NCI-H2107 treated with DMSO at 0.1 percent for 48 hours (cell line): Measurements from ENCODE around the gene NKX3-2.

ENCODE experiments used
- DNase-seq: peaks from one replicate; lab custom pipeline; 2025; ENCODE audit not compliant: unreplicated experiment; lab: John Stamatoyannopoulos, UW

Gene NKX3-2

DNA sequence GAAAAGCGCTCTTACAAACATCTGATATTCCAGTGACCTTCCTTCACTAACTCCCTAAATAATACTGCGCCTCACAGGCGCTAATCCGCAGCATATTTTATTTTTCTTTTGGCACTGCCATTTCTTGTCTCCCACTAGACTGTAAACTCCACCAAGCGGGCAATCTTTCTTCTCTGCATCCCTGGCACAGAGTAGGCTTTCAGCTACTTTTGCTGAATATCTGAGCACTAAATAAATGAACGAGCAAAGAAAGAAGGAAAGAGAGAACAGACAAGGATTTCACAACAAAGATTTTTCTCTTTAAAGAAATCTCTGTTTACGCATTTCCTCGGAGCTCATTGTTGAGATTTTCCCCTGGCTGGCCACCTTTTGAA lies 12.7 kb downstream of the NKX3-2 start:
- no peak for DNase-seq

DNA sequence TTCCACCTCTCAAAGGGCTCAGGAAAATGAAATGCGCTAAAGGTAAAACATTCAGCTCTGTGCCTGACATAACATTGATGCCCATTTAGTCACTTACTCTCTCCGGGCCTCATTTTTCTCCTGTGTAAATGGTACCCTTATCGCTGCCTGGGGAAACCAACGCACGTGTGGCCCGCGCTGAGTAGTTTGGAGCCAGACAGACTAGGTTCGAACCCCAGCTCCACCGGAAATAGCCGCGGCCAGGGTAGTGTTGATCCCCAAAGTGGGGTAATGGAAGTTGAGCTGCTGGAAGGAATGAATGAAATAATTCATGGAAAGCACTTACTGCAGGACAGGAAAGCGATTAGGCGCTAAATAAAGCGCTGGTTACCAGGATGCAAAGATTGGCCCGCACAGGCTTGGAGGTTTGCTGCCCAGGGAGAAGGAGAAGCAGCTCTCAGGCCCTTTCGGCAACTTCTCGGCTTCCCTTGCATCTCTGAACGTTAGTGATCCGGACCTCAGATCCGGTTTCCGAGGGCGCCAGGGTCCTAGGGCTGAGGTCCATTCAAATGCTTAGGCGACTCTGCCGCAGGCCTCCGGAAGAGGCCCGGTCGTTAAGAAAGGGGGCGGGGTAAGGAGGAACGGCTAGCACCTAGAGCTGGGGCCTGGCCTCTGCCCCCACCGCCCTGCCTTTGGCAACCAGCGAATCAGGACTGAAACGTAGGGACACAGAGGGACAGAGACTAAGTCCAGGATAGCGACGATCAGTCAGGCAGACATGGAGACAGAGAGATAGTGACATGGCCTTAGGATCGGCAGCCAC lies 13.3 kb downstream of the NKX3-2 start:
- DNase-seq, result no peak

- no peak for DNase-seq
These were observed 15.0 kb downstream of the NKX3-2 start for GRCh38 chr4:13529128-13529919.

DNA sequence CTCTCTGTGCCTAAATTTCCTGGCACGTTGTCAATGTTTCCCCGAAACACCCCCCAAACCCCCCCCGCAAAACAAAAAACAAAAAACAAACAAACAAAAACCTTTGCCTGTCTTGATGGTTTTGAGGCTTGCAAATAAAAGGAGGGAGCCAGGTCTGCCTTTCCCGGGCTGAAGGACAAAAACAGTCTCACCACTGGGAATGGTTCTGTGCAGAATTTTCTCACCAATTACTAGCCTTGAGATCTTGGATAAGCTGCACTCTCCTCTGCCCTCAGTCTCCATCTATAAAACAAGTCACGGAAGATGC lies 15.5 kb downstream of the NKX3-2 start:
- no peak for DNase-seq

- no peak for DNase-seq
These were observed 16.1 kb downstream of the NKX3-2 start for GRCh38 chr4:13527981-13528820.

- DNase-seq, result no peak
These were observed 16.9 kb downstream of the NKX3-2 start for GRCh38 chr4:13527192-13527980.

DNA sequence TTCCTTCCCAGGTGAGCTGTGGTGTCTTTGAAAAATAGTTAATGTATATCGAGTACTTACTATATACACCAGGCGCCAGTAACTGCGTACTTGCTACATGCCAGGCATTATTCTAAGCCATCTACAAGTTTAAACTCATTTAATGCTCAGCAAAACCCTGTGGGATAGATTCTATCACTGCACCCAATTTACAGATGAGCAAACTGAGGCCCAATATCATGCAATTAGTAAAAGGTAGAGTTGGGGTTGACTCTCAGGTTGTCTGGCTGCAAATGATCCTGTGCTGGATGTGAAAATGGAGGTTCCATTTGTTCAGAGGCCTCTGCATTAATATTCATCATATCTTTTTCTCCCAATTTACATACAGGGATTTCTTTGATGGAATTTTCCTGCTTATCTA lies 17.6 kb downstream of the NKX3-2 start:
- DNase-seq, result no peak

DNA sequence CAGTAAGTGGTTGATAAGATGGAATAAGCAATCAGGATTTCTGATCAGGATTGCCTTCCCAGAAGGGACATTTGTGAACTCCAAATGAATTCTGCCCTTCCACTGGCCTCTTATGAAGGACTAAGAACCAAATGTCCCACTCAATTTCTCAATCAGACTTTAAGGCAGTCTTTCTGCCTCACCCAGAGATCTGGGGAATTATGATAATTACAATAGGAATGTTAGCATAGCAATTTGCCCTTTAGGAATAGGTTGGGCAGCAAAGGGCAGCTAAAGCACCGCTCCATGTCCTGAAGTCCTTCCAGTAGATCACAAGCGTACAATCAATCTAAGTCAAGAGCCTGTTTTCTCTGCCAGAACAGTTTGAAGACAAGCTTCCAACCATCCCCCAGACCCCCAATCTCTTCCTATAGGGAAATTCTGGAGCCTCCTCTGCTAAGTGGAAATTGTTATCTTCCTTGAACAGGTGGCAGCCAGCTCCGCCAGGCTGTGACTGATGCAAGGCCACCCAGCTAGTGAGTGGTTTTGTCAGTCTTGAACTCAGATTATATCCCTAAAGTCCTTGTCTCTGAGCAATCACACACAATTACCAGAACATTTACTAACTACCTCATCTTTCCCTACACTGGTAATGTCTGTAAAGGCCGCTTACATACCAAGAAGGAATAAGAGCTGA lies 18.6 kb downstream of the NKX3-2 start:
- no peak for DNase-seq

DNA sequence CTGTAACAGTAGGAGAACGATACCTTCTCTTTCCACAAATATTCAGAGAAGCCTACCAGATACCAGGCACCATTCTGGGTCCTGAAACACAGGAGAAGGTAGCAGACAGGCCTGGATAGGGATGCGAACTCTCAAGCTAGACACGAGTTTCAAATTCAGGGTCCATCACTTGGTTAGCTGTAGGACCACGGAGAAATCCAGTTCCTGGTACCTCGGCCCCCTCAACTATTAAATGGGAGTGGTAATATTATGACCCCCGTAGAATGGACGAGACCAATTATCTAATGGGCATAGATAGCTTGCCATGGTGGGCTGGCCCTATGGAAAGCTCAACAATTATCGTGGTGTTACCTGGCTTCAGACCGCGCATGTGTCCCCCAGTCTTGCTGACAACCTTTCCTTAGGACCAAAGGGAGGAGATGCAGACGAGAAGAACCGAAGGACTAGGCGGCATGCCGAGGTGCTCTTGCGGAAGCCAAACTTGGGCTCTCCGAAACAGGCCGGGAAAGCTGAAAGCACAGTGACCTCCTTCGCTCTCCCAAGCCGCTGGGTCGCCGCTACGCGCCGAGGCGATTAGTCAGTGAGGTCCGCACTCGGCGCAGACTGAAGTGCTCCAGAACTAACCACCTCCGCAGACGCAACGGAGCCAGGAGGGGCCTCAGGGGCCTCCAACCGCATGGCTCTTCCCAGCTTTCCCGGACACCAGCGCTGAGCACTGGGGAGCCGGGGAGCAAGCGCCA lies 19.6 kb downstream of the NKX3-2 start:
- DNase-seq, result no peak

- no peak for DNase-seq
These were observed 20.5 kb downstream of the NKX3-2 start for GRCh38 chr4:13523591-13524503.

- DNase-seq, result no peak
These were observed 21.2 kb downstream of the NKX3-2 start for GRCh38 chr4:13523105-13523477.

DNA sequence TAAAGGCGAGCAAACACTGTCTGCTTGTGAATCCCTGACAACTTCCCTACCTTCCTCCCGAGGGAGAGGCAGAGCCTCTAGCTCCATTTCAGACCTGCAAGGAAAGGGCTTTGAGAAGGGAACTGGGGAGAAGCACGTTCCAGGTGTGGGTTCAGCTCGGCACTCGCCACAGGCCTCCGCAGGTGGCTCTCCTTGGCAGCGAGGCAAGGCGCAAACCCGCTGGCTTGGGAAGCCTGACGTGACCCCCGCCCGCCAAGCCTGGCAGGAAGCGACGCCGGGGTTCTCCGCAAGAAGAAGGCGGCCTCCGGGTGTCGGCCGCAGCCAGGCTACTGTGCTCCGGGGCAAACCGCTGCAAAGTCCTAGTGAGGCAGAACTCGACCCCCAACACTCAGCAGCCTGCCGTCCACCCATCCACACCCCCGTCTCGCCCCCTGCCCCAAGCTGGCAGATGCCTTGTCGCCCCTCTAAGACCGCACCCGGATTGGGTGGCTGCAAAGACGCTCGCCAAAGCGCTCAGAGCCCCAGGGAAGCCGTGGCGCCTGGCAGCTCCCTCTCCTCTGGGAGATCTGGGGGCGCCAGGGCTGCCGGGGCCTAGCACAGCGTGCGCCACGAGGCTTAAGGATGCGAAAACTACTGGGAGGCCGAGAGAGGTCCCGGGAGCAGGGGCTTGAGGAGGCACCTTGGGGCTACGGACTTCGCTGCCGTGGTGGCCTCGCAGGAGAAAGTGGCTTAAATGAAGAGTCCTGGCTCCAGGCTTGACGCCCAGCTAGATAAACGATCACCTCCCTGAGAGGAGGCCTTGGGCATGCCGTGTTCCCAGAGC lies 21.8 kb downstream of the NKX3-2 start:
- DNase-seq, result no peak

GRCh38 chr4:13521047-13521446 lies 23.3 kb downstream of the NKX3-2 start:
- no peak for DNase-seq

DNA sequence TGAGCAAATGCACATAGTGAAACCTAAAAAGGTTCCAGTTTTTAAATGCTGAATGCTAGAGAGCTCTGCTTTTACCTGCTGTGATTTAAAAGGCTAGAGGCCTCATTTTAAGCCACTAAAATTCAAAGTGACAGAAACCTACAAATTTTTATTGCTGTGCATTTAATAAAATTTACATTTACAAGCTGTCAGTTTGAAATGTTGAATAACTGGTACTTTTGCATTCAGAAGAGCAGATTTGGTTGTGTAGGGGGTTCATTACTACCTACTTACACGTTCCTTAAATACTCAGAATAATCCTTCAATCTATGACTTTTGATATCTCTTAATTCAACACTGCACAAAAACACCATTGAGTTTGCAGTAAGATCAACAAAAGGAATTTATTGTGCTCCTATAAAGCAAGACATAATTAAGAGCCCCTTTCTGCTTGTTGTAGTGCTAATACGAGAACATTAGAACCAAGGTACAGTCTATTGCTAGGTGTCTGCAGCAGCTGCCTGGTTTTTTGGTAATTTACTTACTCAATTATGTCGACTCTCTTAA lies 27.9 kb downstream of the NKX3-2 start:
- no peak for DNase-seq

GRCh38 chr4:13515268-13515667 lies 29.0 kb downstream of the NKX3-2 start:
- DNase-seq, result no peak

GRCh38 chr4:13514722-13515121 lies 29.6 kb downstream of the NKX3-2 start:
- no peak for DNase-seq

DNA sequence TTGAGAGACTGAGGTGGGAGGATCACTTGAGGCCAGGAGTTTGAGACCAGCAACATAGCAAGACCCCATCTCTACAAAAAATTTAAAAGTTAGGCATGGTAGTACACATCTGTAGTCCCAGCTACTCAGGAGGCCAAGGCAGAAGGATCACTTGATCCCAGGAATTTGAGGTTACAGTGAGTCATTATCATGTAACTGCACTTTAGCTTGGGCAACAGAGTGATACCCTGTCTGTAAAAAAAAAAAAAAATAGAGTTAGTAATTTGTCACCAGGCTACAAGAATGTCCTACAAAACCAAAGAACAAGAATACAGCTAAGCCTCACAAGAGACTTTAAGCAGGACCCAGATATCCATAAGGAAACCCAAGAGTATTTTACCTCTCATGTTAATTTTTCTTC lies 33.2 kb downstream of the NKX3-2 start:
- DNase-seq, result no peak

DNA sequence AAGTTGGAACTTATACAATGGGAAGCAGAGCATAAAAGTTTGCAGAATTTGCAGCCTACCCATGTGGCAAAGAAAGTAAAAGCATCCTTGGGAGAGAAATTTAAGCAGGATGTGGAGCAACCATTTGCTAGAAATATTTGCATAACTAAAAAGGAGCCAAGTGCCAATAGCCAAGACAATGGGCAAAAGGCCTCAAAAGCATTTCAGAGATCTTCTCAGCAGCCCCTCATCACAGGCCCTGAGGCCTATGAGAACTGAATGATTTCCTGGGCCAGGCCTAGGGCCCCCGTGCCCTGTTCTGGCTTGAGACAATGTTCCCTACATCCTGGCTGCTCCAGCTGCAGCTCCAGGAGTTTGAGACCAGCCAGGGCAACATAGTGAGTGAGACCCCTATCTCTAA lies 34.9 kb downstream of the NKX3-2 start:
- no peak for DNase-seq
